ENCODE measurements around the gene MYO7A.

MYO7A gene

GRCh38 chr11:77111946-77112345, 16.1 kb upstream of the MYO7A start:
- H3K9ac ChIP-seq = no peak overlapping the region
- no peaks in the 10 kb centered on the region for H3K9me3 ChIP-seq (replicated peaks in 1 of 11)
- no peaks in the 10 kb centered on the region for H3K36me3 ChIP-seq
- TF ChIP-seq Cebpa-rat (IDR thresholded peaks at IDR 0.05) = no peak
- H3K27me3 ChIP-seq = peaks cover 0 to 3% (median 0%) of the 10 kb centered on the region in 11 experiments; a peak in 1 of 22 replicates
- peaks cover 0 to 25% (median 5%) of the 10 kb centered on the region in 11 experiments; a peak in 8 of 22 replicates for H4K20me1 ChIP-seq
- H3K4me1 ChIP-seq = peaks cover 36 to 68% (median 56%) of the 10 kb centered on the region in 10 experiments
- no peak overlapping the region for H3K4me3 ChIP-seq
- H3K27ac ChIP-seq = no peak overlapping the region
- no peak overlapping the region for H3K4me2 ChIP-seq

DNA sequence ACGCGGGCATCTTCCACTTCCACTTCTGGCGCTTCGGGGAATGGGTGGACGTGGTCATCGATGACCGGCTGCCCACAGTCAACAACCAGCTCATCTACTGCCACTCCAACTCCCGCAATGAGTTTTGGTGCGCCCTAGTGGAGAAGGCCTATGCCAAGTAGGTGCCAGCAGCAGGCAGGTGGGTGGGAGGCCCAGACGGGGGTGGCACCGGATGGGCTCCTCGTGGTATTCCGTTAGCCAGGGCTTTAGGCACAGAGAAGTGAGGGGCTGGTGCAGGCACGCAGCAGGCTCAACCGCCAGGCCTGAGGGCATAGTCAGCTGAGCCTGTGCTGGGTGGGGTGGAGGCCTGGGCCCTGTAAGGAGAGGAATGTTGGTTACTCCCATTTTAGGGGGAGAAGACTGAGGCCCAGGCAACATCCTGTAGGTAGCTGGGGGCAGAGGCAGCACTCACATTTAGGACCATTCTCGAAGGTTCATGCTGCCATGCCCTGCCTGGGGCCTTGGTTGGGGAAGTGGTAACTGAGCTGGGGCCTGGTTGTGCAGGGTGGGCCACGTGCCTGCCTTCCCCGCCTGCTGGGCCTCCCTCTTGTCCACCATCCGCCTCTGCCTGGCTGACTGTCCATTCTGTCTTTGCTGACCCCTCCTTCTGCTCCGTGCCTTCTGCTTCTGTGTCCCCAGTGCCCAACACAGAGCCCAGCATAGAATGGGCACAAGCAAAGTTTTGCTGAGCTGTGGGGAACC, 15.2 kb upstream of the MYO7A start:
- H4K20me1 ChIP-seq = peaks cover 0 to 25% (median 5%) of the 10 kb centered on the region in 11 experiments; a peak in 8 of 22 replicates
- no peaks in the 10 kb centered on the region for H3K9me3 ChIP-seq (replicated peaks in 1 of 11)
- H3K9ac ChIP-seq = no peak overlapping the region; a peak in 1 of 22 replicates
- no peak for TF ChIP-seq Cebpa-rat (IDR thresholded peaks at IDR 0.05)
- H3K4me1 ChIP-seq = peaks cover 28 to 68% (median 49%) of the 10 kb centered on the region in 10 experiments
- H3K27ac ChIP-seq = no peak overlapping the region
- 0 out of 22 replicates have a peak, but pooled peaks cover 0 to 1% (median 0%) of the 10 kb centered on the region in 11 experiments for H3K36me3 ChIP-seq
- peaks cover 0 to 3% (median 0%) of the 10 kb centered on the region in 11 experiments; a peak in 1 of 22 replicates for H3K27me3 ChIP-seq
- no peak overlapping the region for H3K4me3 ChIP-seq
- peak overlapping the region in 10 of 11 experiments; percentile 2 to 47 (median 34); a peak in 14 of 22 replicates for H3K4me2 ChIP-seq

DNA sequence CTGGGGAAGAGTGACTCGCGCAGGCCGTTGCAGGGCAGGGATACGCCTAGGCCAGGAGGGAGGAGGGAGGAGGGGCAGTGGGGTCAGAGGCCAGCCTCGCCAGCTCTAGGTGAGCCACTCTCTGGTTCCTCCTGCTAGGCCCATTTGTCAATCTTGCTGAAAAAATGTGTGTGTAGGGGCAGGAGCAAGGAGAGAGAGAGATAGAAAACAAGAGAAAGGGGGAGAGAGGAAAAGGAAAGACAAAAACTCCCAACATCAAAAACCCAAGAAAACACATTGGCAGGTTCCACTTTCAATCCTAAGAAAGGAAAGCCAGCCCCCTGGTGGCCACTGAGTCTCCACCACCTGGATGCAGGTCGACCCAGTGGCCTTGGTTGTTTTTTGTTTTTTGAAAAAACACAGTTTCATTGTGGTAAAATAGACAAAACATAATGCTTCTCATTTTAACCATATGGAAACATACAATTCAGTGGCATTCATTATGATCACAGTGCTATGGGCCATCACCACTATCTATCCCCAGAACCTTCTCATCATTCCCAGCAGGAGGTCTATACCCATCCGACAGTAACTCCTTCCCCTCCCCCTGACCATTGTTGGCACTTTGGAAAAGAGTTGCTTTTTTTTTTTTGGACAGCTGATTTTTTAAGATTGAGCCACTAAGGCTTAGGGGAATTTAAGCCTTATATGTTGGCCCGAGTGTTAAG, 14.5 kb upstream of the MYO7A start:
- H3K36me3 ChIP-seq = peaks cover 0 to 8% (median 0%) of the 10 kb centered on the region in 11 experiments; a peak in 4 of 22 replicates

GRCh38 chr11:77114089-77114463, 14.0 kb upstream of the MYO7A start:
- Histone ChIP-seq H3K4me2 (no peak overlapping the region), H3K27ac (no peak overlapping the region), H3K4me3 (no peak overlapping the region), H3K27me3 (0 out of 22 replicates have a peak, but pooled peaks cover 0 to under 1% (median 0%) of the 10 kb centered on the region in 11 experiments), H3K36me3 (peaks cover 0 to 14% (median 0%) of the 10 kb centered on the region in 11 experiments; a peak in 4 of 22 replicates), H3K4me1 (peaks cover 22 to 55% (median 36%) of the 10 kb centered on the region in 10 experiments), H3K9ac (no peak overlapping the region), H3K9me3 (replicated peaks in 1 of 11) (no peaks in the 10 kb centered on the region), H4K20me1 (peaks cover 0 to 14% (median 5%) of the 10 kb centered on the region in 11 experiments; a peak in 6 of 22 replicates)
- TF ChIP-seq Cebpa-rat (IDR thresholded peaks at IDR 0.05) = no peak

More for the DNA sequence above, 14.5 kb upstream of the MYO7A start:
- Histone ChIP-seq H4K20me1 (peaks cover 0 to 19% (median 5%) of the 10 kb centered on the region in 11 experiments; a peak in 7 of 22 replicates), H3K4me3 (no peak overlapping the region), H3K4me1 (peaks cover 23 to 61% (median 41%) of the 10 kb centered on the region in 10 experiments), H3K9me3 (replicated peaks in 1 of 11) (no peaks in the 10 kb centered on the region), H3K9ac (no peak overlapping the region; a peak in 1 of 22 replicates), H3K27ac (no peak overlapping the region), H3K4me2 (peak overlapping the region in 10 of 11 experiments; percentile 2 to 47 (median 34); a peak in 14 of 22 replicates), H3K27me3 (peaks cover 0 to 3% (median 0%) of the 10 kb centered on the region in 11 experiments; a peak in 1 of 22 replicates)
- no peak for TF ChIP-seq Cebpa-rat (IDR thresholded peaks at IDR 0.05)

GRCh38 chr11:77115181-77115611, 12.8 kb upstream of the MYO7A start:
- H3K27ac ChIP-seq = no peak overlapping the region
- H3K9me3 ChIP-seq (replicated peaks in 1 of 11) = no peaks in the 10 kb centered on the region
- H3K4me1 ChIP-seq = peaks cover 11 to 45% (median 25%) of the 10 kb centered on the region in 10 experiments
- no peak overlapping the region; a peak in 1 of 22 replicates for H3K9ac ChIP-seq
- no peak overlapping the region for H3K4me3 ChIP-seq
- peaks cover 0 to 20% (median 0%) of the 10 kb centered on the region in 11 experiments; a peak in 4 of 22 replicates for H3K36me3 ChIP-seq
- no peak overlapping the region for H3K4me2 ChIP-seq
- no peaks in the 10 kb centered on the region for H3K27me3 ChIP-seq
- peaks cover 0 to 10% (median 0%) of the 10 kb centered on the region in 11 experiments; a peak in 2 of 22 replicates for H4K20me1 ChIP-seq
- TF ChIP-seq Cebpa-rat (IDR thresholded peaks at IDR 0.05) = no peak

GRCh38 chr11:77115956-77116355, 12.1 kb upstream of the MYO7A start:
- Histone ChIP-seq H3K36me3 (peaks cover 0 to 26% (median 0%) of the 10 kb centered on the region in 11 experiments; a peak in 4 of 22 replicates), H3K27me3 (no peaks in the 10 kb centered on the region), H3K9ac (no peak overlapping the region), H3K27ac (no peak overlapping the region), H3K4me3 (no peak overlapping the region), H3K4me1 (peaks cover 14 to 45% (median 24%) of the 10 kb centered on the region in 10 experiments), H3K9me3 (replicated peaks in 1 of 11) (no peaks in the 10 kb centered on the region), H4K20me1 (peaks cover 0 to 10% (median 0%) of the 10 kb centered on the region in 11 experiments; a peak in 3 of 22 replicates), H3K4me2 (no peak overlapping the region)
- no peak for TF ChIP-seq Cebpa-rat (IDR thresholded peaks at IDR 0.05)

- Histone ChIP-seq H3K9me3 (replicated peaks in 1 of 11) (no peaks in the 10 kb centered on the region), H3K4me2 (peak overlapping the region in 3 of 11 experiments; percentile 1 to 15 (median 1); a peak in 3 of 22 replicates), H3K9ac (no peak overlapping the region), H3K27me3 (no peaks in the 10 kb centered on the region), H3K4me1 (peaks cover 23 to 51% (median 35%) of the 10 kb centered on the region in 10 experiments), H4K20me1 (peaks cover 0 to 19% (median 0%) of the 10 kb centered on the region in 11 experiments; a peak in 3 of 22 replicates), H3K36me3 (peaks cover 0 to 26% (median 0%) of the 10 kb centered on the region in 11 experiments; a peak in 4 of 22 replicates), H3K4me3 (no peak overlapping the region), H3K27ac (no peak overlapping the region)
- no peak for TF ChIP-seq Cebpa-rat (IDR thresholded peaks at IDR 0.05)
These were observed 10.6 kb upstream of the MYO7A start for GRCh38 chr11:77117492-77117891.

DNA sequence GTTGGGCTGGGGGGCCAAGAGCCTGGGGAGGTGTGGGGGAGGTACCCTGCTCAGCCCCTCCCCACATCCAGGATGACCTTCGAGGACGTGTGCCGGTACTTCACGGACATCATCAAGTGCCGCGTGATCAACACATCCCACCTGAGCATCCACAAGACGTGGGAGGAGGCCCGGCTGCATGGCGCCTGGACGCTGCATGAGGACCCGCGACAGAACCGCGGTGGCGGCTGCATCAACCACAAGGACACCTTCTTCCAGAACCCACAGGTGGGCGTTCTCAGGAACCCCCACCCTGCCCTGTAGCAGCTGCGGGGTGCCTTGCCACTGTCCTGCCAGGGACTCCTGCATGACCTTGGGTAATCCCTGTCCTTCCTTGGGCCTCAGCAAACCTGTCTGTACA, 10.0 kb upstream of the MYO7A start:
- H3K4me3 ChIP-seq = no peak overlapping the region
- H4K20me1 ChIP-seq = peaks cover 0 to 19% (median 0%) of the 10 kb centered on the region in 11 experiments; a peak in 3 of 22 replicates
- no peak overlapping the region for H3K4me2 ChIP-seq
- no peaks in the 10 kb centered on the region for H3K27me3 ChIP-seq
- TF ChIP-seq Cebpa-rat (IDR thresholded peaks at IDR 0.05) = no peak
- H3K9ac ChIP-seq = no peak overlapping the region
- no peaks in the 10 kb centered on the region for H3K9me3 ChIP-seq (replicated peaks in 1 of 11)
- H3K36me3 ChIP-seq = peaks cover 0 to 26% (median 0%) of the 10 kb centered on the region in 11 experiments; a peak in 4 of 22 replicates
- peaks cover 17 to 51% (median 34%) of the 10 kb centered on the region in 10 experiments for H3K4me1 ChIP-seq
- H3K27ac ChIP-seq = no peak overlapping the region

All from BLaER1 treated with 17β-estradiol and CSF1 and Interleukin-3, amounts not matched to agents 10 nM and 100 nM (cell line).